GM18909 (cell line): ENCODE results near the gene JAKMIP3.

Source experiments
- ATAC-seq: cut with Tn5 transposase; IDR thresholded peaks from one replicate; pipeline ENCODE4 v1.9.1; 2021; ENCODE audit warnings: mild to moderate bottlenecking; ENCODE audit not compliant: unreplicated experiment, poor library complexity

Gene JAKMIP3

DNA sequence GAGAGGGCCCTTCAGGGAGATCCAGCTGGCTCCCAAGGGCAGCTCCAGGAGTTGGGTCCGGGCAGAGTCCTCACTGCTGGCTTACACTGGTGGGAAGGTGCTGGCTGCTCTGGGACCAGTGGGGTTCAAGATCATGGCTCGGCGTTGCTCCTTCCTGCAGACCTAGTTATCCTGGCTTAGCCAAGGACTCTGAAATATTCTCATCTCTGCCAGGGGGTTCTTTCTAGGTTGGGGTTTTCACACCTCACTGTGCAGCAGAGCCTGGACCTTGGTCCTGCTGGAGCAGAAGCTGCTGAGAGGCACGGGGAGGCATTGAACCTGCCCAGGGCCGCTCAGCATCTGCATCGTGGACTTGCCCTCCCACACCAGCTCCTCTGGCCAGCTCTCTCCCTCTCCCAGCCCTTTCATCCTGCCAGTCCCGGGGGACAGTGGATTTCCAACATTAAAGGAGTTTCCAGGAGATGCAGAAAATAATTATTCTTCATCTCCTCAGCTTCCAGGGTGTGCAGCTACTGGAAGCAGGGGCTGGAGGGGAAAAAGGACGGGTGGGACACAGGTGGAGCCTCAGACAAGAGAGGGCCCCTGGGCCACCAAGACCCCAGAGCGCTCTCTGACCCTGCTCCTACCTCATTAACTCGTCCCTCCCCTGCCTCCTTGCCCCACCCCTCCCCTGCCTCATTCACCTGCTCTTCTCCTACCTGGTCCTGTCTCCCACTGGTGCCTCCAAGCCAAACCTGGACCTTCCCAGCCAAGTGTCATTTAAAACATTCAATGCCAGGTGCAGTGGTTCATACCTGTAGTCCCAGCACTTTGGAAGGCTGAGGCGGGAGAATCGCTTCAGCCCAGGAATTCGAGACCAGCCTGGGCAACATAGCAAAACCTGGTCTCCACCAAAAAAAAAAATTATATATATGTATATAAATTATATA lies 42.5 kb downstream of the JAKMIP3 start:
- no peak for ATAC-seq

DNA sequence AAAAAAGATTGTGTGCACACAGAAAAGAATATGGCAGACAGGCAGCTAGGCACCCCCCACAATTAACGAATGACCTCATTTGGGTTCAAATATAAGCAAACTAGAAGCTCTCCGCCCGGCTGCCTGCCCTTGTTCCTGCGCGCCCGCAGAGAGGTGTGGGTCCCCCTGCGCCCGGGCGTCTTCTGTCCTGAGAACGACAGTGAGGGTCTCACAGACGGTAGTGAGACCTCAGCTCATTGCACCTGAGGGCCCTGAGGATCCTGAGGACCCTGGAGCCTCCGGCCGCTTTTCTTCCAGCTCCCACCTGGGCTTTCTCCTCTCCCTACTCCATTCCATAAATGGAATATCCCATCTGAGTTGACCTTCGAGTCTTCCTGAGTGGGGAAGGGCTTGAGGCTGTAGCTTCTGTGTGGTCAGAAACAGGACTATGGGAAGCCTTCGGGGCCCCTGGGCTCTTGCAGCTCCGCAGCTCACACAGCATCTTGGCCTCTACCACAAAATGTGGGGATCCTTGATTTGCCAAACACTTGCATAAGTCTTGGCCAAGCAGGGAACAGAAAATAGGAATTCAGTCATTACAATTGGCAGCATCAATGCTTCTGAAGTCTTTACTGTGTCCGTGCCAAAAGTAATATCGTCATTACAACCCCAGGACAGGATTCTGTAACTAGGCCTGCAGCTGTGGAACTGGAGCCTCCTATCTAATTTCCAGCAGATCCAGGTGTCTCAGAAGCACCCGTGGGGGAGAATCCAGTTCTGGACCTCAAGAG lies 43.8 kb downstream of the JAKMIP3 start:
- no peak for ATAC-seq

DNA sequence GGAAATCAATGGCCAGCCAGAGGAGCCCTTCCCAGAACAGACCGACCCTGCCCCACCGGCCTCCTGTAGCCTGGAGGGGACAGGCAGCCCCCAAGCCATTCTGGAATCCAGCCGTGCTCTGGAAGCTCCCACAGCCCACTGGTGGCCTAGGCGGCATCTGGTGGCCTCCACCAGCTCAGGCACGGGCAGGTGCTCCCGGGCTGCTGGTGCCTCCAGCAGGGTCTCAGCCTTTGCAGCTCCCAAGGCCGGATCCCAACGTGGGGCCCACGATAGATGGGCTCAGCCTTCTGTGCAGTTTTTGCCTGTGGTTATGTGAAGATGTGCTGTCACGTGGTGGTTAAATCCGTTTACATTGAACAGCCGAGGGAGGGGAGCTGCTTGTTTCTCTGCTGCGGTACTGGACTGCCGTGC lies 44.4 kb downstream of the JAKMIP3 start:
- ATAC-seq: no peak

DNA sequence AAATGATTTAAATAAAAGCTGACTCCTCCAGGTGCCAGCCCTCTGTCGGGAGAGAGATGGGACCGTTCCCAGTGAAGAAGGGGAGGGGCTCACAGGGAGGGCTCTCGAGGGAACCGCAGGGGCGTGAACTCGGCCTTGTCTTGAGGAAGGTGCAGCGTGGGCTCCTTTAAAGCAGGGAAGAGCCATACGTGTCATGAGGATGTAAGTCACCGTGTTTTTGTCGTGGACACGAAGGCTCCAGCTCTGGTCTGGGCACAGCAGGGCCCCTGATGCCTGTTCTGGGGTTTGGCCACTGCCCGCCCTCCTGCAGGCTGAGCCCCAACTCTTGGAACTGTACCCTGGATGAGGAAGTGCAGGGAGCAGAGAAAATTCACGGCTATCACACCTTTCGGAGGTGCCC lies 45.0 kb downstream of the JAKMIP3 start:
- no peak for ATAC-seq

DNA sequence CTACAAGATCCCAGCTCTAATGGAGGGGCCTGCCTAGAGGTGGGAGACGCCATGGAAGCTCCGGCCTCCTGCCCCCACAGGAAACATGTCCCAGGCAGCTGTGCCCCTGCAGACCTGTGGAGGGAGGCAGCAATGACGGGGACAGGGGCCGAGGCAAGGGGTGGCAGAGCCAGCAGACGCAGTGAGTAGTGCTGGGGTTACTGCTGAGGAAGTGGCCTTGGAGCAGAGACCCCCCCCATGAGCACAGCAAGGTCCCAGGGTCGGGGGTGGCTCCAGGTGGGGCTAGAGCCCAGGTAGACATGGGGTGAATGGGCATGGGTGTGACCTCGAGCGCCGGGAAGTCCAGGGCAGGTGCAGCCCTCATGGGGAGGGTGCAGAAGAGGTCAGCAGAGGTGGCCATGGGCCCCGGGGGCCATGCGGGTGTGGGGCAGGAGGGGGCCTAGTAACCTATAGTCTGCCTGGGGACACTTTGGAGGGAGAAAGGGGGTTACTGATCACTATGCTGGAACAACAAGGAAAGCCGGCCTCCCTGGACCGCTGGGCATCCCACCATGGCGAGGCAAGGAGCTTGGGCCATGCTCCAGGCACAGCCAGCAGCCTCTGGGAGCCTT lies 45.5 kb downstream of the JAKMIP3 start:
- no peak for ATAC-seq

DNA sequence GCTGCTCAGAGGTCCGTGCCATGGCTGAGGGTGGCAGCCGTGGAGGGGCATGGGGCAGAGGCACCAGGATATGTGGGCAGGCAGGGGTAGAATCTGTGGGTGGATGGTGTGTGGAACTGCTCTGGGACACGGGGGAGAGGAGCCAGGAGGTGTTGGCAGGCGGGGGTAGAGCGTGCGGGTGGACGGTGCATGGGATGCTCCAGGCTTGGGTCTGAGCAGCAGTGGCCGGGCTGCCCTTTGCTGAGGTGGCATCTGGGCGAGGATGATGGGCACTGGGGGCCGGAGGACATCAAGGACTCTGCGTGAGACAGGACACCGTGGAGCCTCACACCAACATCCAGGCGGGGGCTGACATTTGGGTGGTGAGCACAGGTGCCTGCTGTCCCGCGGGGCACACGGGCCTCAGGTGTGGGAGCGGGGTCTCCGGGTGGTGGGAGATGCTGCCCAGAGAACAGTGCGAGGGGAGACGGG lies 46.2 kb downstream of the JAKMIP3 start:
- ATAC-seq: no peak

DNA sequence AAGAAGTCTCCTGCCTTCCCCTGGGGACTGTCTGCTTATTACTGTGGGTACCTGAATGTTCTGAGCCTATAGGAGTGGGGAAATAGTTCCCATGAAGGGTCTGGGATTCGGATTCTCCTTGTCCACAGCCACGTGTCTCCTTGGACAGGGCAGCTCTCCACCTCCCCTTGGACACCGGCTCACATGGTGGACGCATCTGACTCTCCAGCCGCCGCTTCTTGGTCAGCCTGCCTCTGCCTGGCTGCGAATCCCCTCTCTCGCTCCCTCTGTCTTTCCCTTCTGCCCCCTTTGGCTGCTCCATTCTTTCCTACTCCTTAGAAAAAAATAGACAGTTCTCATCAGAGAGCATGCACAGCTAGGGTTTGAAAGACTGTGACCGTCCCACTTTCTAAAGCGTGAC lies 46.9 kb downstream of the JAKMIP3 start:
- no peak for ATAC-seq

DNA sequence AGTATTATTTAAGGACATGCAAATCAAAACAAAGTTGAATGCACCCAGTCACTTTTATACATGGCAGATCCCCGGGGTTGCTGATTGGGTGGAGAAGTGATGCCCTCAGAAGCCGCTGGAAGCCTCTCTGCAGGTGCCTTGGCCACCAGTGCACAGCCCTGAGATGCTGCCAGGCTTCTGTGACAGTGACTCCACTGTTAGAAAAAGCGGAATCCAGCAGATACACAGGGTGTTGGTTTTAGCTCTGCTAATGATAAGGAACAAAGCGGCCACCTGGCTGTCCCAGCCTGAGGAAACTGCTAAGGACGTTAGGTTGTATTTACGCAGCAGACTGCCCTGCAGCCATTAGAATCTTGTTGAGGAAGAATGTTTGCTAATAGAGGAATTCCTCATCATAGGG lies 47.5 kb downstream of the JAKMIP3 start:
- no peak for ATAC-seq

DNA sequence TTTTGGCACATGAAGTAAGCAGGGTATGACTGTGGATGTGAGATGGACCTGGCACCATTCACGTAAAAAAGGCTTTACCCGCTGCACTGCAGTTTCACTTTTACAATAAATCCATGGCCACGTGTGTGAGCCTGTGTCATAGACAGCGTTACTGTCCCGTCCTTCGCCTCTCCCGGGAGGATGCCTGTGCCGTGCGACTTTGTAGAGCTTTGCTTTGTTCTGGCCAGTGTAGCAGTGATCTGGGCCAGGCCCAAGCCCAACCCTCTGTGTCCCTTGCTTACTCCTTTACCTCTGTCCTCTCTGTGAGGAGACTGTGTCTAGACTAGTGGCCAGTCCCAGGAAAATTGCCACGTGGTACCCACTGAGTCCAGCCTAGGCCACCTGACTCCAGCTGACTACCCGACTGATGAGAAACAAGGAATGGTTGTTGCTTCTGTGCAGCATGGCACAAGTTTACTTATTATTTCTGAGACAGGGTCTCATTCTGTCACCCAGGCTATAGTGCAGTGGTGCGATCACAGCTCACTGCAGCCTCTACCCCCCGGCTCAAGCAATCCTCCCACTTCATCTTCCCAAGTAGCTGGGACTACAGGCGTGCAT lies 48.1 kb downstream of the JAKMIP3 start:
- no peak for ATAC-seq

DNA sequence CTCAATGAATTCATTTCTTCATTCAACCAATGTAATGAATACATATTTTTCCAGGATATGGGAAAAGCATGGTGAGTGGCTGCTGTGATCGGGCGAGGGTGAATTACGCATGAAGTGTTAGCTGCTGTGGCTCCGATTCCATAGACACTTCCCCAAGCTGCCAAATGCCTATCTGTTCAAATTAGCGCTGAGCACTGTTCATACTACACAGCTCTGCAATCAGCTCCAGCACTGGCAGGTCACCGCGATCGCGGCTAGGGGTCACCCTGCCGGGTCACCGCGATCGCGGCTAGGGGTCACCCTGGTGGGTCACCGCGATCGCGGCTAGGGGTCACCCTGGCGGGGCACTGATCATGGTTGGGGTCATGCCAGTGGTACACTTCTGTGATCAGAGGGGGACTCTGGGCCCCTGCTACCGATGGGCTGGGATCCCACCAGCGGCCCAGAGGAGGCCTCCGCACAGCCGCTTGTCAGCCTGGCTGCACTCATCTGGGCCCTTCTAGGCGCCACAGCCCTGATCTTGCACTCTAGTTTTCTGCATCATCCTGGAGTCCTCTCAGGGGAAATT lies 49.3 kb downstream of the JAKMIP3 start:
- ATAC-seq: no peak
